HepG2 (cell line): ENCODE data around the gene PALMD. TPM values are rescaled to one million over a fixed set of nuclear protein-coding genes. Genes with fewer than 3 reads are reported as not detected.

ENCODE experiments used
- ATAC-seq: fragments of 200-7000 bp; cut with Tn5 transposase; 3 replicates; pipeline ENCODE4 v1.9.1; 2020; ENCODE audit warnings: mild to moderate bottlenecking, moderate library complexity
- BruUV-seq: library from RNA; stranded (reverse); fragments of 400-500 nt; replicated peaks from 2 replicates; lab custom pipeline; 2021; lab: Mats Ljungman, UMichigan
- CTCF ChIA-PET: fragments of 300-600 bp; formaldehyde crosslinking; extraction: SDS; loops from one replicate; lab custom pipeline; 2021; ENCODE audit warnings: low total read pairs, inconsistent platforms, low intra/inter-chr PET ratio; lab: Yijun Ruan, JAX
- POLR2A ChIA-PET: fragments of 350-600 bp; sonication (Branson Sonifier 250); formaldehyde crosslinking; loops from one replicate; lab custom pipeline; 2020; ENCODE audit warnings: antibody characterized with exemption, inconsistent platforms; lab: Yijun Ruan, JAX
- DNase-seq: peaks from one replicate; pipeline ENCODE4 v3.0.0-alpha.2; 2015; ENCODE audit warnings: low spot score
- FAIRE-seq: peaks from 3 replicates; lab custom pipeline; 2011; peaks lifted over from hg19 to GRCh38; lab: Jason Lieb, UNC
- H2AFZ ChIP-seq: one replicate; pipeline ENCODE4 v1.6.1; 2011; ENCODE audit warnings: low read length, inconsistent platforms
- H3K27ac ChIP-seq: fragments of 300-600 bp; 3 replicates; pipeline ENCODE4 v1.8.0; 2011; ENCODE audit warnings: mixed run types, mild to moderate bottlenecking, mixed read lengths, low read length, inconsistent platforms; ENCODE audit not compliant: insufficient read depth; ENCODE audit errors: extremely low read length
- H3K27me3 ChIP-seq, 2 experiments: fragments of 200-600 bp in 1 of 2; 2 replicates in 1 of 2; 3 replicates in 1 of 2; pipeline versions ENCODE4 v1.6.0 to v1.8.0; 2011; ENCODE audit warnings: low read length in 2 of 2, mild to moderate bottlenecking in 2 of 2, moderate library complexity in 2 of 2, inconsistent platforms in 1 of 2; ENCODE audit not compliant: insufficient read depth in 2 of 2, control insufficient read depth in 1 of 2
- H3K36me3 ChIP-seq, 2 experiments: fragments of 200-600 bp in 1 of 2; replicated peaks in 1 of 2; 2 replicates in 1 of 2; 3 replicates in 1 of 2; pipeline versions ENCODE4 v1.5.1 to v1.8.0; 2011; ENCODE audit warnings: low read length in 2 of 2, inconsistent platforms in 1 of 2; ENCODE audit not compliant: insufficient read depth in 2 of 2, control insufficient read depth in 1 of 2
- H3K4me1 ChIP-seq: 2 replicates; pipeline ENCODE4 v1.5.1; 2012; ENCODE audit warnings: low read length, inconsistent platforms; ENCODE audit not compliant: insufficient read depth
- H3K4me2 ChIP-seq: 2 replicates; pipeline ENCODE4 v1.6.0; 2011; ENCODE audit warnings: low read depth, low read length, inconsistent platforms
- H3K4me3 ChIP-seq, 3 experiments: fragments of 200-600 bp in 1 of 3; sonication (generic), shearing (Covaris generic) in 1 of 3; replicated peaks in 1 of 3; 2 replicates each; pipeline ENCODE4 v1.5.1; 2011 to 2016; ENCODE audit warnings: low read length in 3 of 3, inconsistent platforms in 2 of 3, low read depth in 2 of 3, mild to moderate bottlenecking in 2 of 3, control low read depth in 1 of 3, mixed read lengths in 1 of 3; ENCODE audit not compliant: insufficient read depth in 1 of 3
- H3K79me2 ChIP-seq: one replicate; pipeline ENCODE4 v1.6.1; 2011; ENCODE audit warnings: low read length, inconsistent platforms; ENCODE audit not compliant: insufficient read depth
- H3K9ac ChIP-seq: 2 replicates; pipeline ENCODE4 v1.6.0; 2011; ENCODE audit warnings: mild to moderate bottlenecking, low read depth, low read length, inconsistent platforms; ENCODE audit not compliant: insufficient read depth
- H3K9me3 ChIP-seq: 2 replicates; pipeline ENCODE4 v1.5.1; 2012; ENCODE audit warnings: mild to moderate bottlenecking, low read length
- H4K20me1 ChIP-seq: 2 replicates; pipeline ENCODE4 v1.6.0; 2011; ENCODE audit warnings: inconsistent platforms, mild to moderate bottlenecking, low read length, moderate library complexity; ENCODE audit not compliant: insufficient read depth
- FOXK1 ChIP-seq: sonication (generic); formaldehyde crosslinking; IDR thresholded peaks from 2 replicates; pipeline ENCODE4 v1.4.0; 2020; ENCODE audit warnings: low read depth, missing genetic modification reagents, borderline replicate concordance
- GLI4 ChIP-seq: sonication (generic); formaldehyde crosslinking; IDR thresholded peaks from 2 replicates; pipeline ENCODE4 v1.5.1; 2020; ENCODE audit warnings: missing genetic modification reagents, mild to moderate bottlenecking, moderate library complexity, borderline replicate concordance
- KDM4B ChIP-seq: sonication (generic); formaldehyde crosslinking; IDR thresholded peaks from 2 replicates; pipeline ENCODE4 v1.4.0; 2020; ENCODE audit warnings: missing genetic modification reagents
- MBNL3 ChIP-seq: fragments of 250-450 bp; sonication (Bioruptor Pico); conservative IDR thresholded peaks from 2 replicates; pipeline ENCODE4 v1.8.0; 2022; ENCODE audit warnings: mild to moderate bottlenecking, inconsistent platforms
- MED13 ChIP-seq: sonication (generic); formaldehyde crosslinking; IDR thresholded peaks from 2 replicates; pipeline ENCODE4 v1.5.0; 2020; ENCODE audit warnings: missing genetic modification reagents
- MTA3 ChIP-seq: sonication (generic); formaldehyde crosslinking; IDR thresholded peaks from 2 replicates; pipeline ENCODE4 v1.4.0; 2020; ENCODE audit warnings: missing genetic modification reagents
- POGZ ChIP-seq: sonication (generic); formaldehyde crosslinking; IDR thresholded peaks from 2 replicates; pipeline ENCODE4 v1.4.0; 2020; ENCODE audit warnings: mild to moderate bottlenecking, missing genetic modification reagents
- SP5 ChIP-seq: IDR thresholded peaks from 2 replicates; pipeline ENCODE4 v1.6.1; 2016; ENCODE audit warnings: low read depth, borderline replicate concordance
- ZBTB40 ChIP-seq, 2 experiments: fragments of 450-650 bp in 1 of 2; sonication (generic) in 1 of 2; formaldehyde crosslinking in 1 of 2; IDR thresholded peaks; 2 replicates each; pipeline versions ENCODE4 v1.6.1 to v1.8.0; 2016 to 2022; ENCODE audit warnings: antibody characterized with exemption in 1 of 2, mild to moderate bottlenecking in 1 of 2, missing genetic modification reagents in 1 of 2
- ZNF230 ChIP-seq: sonication (generic); formaldehyde crosslinking; IDR thresholded peaks from 2 replicates; pipeline ENCODE4 v1.4.0; 2020; ENCODE audit warnings: mild to moderate bottlenecking, missing genetic modification reagents
- ZNF274 ChIP-seq: sonication (generic); formaldehyde crosslinking; IDR thresholded peaks from 2 replicates; pipeline ENCODE4 v1.5.1; 2020; ENCODE audit warnings: mild to moderate bottlenecking, missing genetic modification reagents
- ZNF383 ChIP-seq: sonication (generic); formaldehyde crosslinking; IDR thresholded peaks from 2 replicates; pipeline ENCODE4 v1.4.0; 2020; ENCODE audit warnings: missing genetic modification reagents, mild to moderate bottlenecking, borderline replicate concordance
- ZNF576 ChIP-seq: sonication (generic); formaldehyde crosslinking; IDR thresholded peaks from 2 replicates; pipeline ENCODE4 v1.4.0; 2020; ENCODE audit warnings: mild to moderate bottlenecking, missing genetic modification reagents
- ZNF781 ChIP-seq: sonication (generic); formaldehyde crosslinking; IDR thresholded peaks from 2 replicates; pipeline ENCODE4 v1.5.1; 2020; ENCODE audit warnings: borderline replicate concordance, mild to moderate bottlenecking, missing genetic modification reagents; ENCODE audit errors: not compliant biosample characterization
- WGBS: methylation state at CpG from one replicate; pipeline ENCODE4 v1.1.6; 2017; ENCODE audit warnings: low lambda C conversion rate; 5-methylcytosine and 5-hydroxymethylcytosine counted together
- in situ Hi-C: cut with HindIII; loops from 2 replicates; pipeline ENCODE4 v1.10.0; 2017; ENCODE audit warnings: low pct_unique_long_range_greater_than_20kb; ENCODE audit not compliant: extremely low pct_ligation_motif_present
- intact Hi-C: fragments of 100-400 bp; cut with micrococcal nuclease; formaldehyde crosslinking; loops from one replicate; pipeline ENCODE4 v1.10.0; 2022; ENCODE audit not compliant: unreplicated experiment
- polyA plus RNA-seq, 8 experiments: library from polyadenylated mRNA; depleted of rRNA in 3 of 8; stranded (reverse) in 7 of 8; unstranded in 1 of 8; fragments of >200 nt; fragmentation: Illumina TruSeq in 4 of 8; extraction: Trizol in 4 of 8; gene quantifications; 2 replicates each; pipeline versions ENCODE4 v1.2.1 to v1.2.3, GENCODE V29; 2011 to 2016; ENCODE audit warnings: low read depth in 4 of 8, missing spikeins in 1 of 8, mixed read lengths in 1 of 8; ENCODE audit not compliant: insufficient read depth in 1 of 8
- total RNA-seq, 5 experiments: library from RNA; depleted of rRNA; stranded (reverse); fragments of >200 nt; fragmentation: Illumina TruSeq; extraction: Trizol; gene quantifications; 2 replicates each; pipeline ENCODE4 v1.2.3, GENCODE V29; 2016; ENCODE audit warnings: low read depth in 1 of 5

PALMD gene
- total and polyA plus RNA-seq, 2 of the 13 experiments (the other 11 are each of a cell fraction or from before 2014, with no cell fraction given) = 5.5 to 31.1 TPM

- Histone ChIP-seq H3K9ac (no peak overlapping the region), H3K79me2 (no peaks in the 10 kb centered on the region), H3K27ac (no peak overlapping the region), H3K4me1 (0 out of 2 replicates have a peak, but pooled peaks cover 7% of the 10 kb centered on the region), H3K4me2 (no peak overlapping the region), H3K36me3 (peaks cover 21 to 73% of the 10 kb centered on the region in 2 experiments), H4K20me1 (no peaks in the 10 kb centered on the region), H2AFZ (no peak overlapping the region), H3K9me3 (no peaks in the 10 kb centered on the region), H3K27me3 (no peaks in the 10 kb centered on the region), H3K4me3 (no peak overlapping the region)
- BruUV-seq = no TSS peak
- ChIA-PET CTCF (no interaction called here), POLR2A (no interaction called here)
- intact Hi-C loops = no loop called here
- in situ Hi-C loops = no loop called here
- no peak for FAIRE-seq
- no peak for DNase-seq
- 93% methylated on average over 6 of the region's 6 CpGs for WGBS
- no peak for ATAC-seq
- no peak for TF ChIP-seq MED13 (CRISPR knock-in tag)
- no peak for TF ChIP-seq ZNF576 (CRISPR knock-in tag)
- TF ChIP-seq ZNF230 (CRISPR knock-in tag) = no peak
- TF ChIP-seq ZBTB40 (IDR thresholded peaks at IDR 0.05) = no peak
- no peak for TF ChIP-seq ZBTB40 (CRISPR knock-in tag; IDR thresholded peaks at IDR 0.05)
- TF ChIP-seq KDM4B (CRISPR knock-in tag) = no peak
- TF ChIP-seq ZNF781 (CRISPR knock-in tag) = no peak
- no peak for TF ChIP-seq ZNF383 (CRISPR knock-in tag)
- TF ChIP-seq MTA3 = no peak
- TF ChIP-seq MBNL3 = no peak
- TF ChIP-seq FOXK1 (CRISPR knock-in tag) = no peak
- TF ChIP-seq ZNF274 = no peak
- TF ChIP-seq SP5 = no peak
- no peak for TF ChIP-seq POGZ (CRISPR knock-in tag)
- no peak for TF ChIP-seq GLI4 (CRISPR knock-in tag)
Measured at GRCh38 chr1:99672530-99673213, 26.8 kb downstream of the PALMD start.
